GM21390 (cell line): ENCODE measurements around the gene CASTOR2.
"Not testable (repeated sequence)": the region's sequence is repeated elsewhere in the genome, so short reads cannot be mapped to it uniquely, and the experiment has no call there.

Experiments used
- ATAC-seq: cut with Tn5 transposase; IDR thresholded peaks from one replicate; pipeline ENCODE4 v1.9.1; 2021; ENCODE audit not compliant: unreplicated experiment

Gene CASTOR2

DNA sequence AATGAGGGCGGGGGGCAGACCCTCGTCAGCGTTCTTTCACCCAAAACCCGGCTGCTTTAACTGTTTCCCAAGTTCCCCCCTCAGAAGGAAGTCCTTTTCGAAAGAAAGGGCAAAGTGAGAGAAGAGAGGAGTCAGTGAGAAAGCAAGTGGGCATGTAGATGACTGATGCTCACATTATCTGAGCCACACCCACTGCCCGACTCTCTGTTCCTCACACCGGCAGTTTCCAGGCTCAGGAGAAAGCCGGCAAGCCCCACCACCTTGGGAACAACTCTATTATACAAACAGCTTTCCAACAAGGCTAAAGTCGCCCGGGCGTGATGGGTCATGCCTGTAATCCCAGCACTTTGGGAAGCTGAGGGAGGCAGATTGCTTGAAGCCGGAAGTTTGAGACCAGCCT is 86.0 kb downstream of the CASTOR2 start:
- ATAC-seq: no peak

DNA sequence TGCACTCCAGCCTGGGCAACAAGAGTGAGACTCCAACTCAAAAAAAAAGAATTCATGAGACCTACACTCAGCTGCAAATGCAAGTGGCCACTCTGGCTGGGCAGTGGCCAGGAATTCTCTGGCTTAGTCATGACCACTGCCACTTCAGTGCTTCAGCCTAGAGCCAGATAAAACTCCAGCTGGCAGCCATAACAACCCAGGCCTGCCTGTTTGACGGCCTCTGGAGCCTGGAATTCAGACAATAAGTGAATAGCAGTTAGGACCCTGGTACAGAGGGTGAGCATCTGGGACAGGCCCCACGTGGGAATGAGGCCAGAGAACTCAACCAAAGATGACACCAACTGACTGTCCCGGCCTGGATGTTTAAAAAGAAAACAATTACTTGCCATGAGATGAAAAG is 90.2 kb downstream of the CASTOR2 start:
- ATAC-seq: no peak

DNA sequence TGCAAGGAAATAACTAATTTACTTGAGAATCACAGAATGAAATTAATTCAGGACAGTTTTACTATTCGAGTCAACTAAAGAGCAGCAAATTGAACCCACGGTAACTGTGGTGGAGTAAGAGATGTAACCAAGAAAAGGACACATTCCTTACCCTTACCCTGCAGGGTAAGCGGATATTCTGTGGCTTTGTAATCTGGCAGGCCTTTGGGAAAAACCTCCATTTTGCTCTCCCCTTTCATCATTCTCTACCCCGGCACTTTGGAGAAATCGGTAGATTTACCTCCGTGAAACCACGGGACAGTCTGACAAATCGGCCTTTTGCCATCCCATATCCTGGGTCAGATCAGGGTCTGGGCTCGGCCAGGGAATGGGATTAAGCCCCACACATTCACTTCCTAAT is 90.7 kb downstream of the CASTOR2 start:
- no peak for ATAC-seq

DNA sequence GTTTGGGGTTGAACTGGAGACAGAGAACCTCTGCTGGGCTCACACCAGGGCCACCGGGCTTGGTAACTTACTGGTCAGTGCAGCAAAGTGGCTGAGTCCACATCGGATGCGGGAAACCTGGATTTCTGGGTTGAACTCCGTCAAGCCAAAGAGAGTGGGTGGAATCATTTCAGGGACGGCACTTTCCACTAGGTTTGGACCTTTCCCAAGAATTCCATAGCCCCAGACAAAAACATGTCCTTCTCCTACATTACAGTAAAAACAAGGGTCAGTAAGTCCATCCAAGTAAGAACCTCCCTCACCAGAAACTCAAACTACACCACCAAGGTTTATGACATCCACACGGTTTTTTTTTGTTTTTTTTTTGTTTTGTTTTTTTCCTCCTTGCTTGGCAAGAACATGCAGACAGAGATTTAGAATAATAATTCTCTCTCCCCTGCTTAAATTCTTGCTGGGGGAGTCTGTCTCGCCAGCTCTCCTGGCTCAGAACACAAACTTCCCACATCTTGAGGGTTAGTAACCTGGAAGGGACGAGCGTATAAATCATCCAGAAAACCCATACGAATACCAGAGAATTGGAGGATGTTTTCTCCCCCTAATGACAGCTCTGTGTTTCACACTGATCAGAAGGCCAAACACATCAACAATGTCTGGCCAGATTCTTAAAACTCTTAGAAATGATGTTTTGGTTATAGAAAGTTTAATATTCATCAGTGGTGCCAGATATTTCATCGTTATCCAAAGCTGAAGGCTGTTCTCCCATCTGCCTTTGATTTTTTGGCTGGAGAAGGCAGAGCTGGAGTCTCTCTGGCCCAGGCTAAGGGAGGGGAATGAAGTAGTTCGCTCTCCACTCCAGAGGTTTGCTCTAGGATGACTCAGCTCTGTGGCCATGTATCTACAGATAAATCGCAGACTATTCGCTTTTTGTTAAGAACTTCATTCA is 91.6 kb downstream of the CASTOR2 start:
- ATAC-seq: no peak

DNA sequence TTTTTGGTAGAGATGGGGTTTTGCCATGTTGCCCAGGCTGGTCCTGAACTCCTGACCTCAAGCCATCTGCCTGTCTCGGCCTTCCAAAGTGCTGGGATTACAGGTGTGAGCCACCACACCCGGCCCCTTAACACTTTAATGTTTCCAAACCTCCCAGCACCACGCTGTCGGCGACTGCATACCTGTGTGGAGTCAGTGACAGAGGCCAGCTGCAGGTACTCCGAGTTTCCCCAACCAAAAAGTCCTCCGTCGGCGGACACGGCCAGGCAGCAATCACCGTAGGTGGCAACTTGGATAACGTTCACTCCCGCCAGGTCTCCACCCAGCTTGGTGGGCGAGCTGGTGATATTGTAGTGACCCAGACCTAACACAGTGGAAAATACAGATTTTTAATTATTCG is 93.9 kb downstream of the CASTOR2 start:
- ATAC-seq: no peak

DNA sequence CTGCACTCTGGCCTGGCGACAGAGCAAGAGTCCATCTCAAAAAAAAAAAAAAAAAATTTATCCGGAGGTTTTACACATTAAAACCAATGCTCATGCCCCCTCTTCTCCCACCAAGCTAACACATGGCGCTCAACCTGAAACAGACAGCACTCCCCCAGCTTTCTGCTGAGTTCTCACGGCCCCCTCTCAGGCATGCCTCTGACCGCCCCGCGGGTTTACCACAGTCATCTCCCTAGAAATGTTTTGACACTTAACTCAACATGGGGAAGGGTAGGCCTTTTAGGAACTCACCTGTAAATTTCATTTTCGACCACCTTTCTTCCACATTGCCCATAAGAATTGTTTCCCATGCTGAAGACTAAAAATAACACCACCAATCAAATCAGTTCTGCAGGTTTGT is 99.8 kb downstream of the CASTOR2 start:
- ATAC-seq: no peak

DNA sequence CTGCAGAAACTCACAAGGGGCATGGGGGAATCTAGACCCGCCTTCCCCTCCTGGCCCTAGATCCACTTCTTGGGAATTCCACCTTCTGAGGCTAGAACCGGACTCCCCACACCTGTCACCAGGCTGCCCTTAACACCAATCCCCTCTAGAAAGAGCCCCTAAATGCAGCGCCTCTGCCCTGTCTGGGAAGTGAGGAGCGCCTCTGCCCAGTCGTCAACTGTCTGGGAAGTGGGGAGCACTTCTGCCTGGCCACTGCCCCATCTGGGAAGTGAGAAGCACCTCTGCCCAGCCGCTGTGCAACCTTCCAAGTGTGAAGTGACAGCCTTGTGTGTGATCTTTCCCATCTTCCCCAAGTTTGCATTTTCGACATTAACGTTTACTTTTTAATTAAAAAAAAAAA is 100.3 kb downstream of the CASTOR2 start:
- no peak for ATAC-seq

DNA sequence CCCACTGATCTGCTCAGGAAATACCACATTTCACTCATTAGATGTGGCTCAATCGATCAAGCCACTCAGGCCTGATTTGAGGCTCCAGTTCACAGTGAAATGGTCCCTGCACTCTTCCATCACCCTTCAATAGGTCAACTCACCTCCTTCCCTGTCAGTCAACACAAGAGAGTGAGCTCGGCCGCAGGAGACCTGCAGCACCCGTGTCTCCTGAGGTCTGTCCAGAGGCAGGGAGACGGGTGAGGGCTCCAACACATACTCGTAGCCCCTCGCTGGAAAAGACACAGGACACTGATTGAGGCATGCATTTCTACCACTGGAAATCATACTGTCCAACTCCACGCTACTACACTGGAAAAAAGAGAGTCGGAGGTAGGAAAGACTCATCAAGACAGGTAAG is 102.0 kb downstream of the CASTOR2 start:
- no peak for ATAC-seq

DNA sequence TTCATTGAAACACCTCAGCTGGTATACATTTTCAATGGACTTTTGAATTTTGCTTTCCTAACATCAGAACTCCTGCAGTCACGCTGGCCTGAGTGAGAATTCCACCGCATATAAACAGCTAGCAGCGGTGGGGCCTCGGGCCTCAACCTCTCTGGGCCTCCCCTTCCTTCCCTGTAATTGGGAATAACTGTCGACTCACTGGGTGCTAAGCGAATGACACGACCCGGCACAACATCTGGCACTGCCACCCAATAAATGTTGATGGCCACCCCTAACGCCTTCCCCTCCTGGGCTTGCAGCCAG is 108.4 kb downstream of the CASTOR2 start:
- ATAC-seq: no peak

DNA sequence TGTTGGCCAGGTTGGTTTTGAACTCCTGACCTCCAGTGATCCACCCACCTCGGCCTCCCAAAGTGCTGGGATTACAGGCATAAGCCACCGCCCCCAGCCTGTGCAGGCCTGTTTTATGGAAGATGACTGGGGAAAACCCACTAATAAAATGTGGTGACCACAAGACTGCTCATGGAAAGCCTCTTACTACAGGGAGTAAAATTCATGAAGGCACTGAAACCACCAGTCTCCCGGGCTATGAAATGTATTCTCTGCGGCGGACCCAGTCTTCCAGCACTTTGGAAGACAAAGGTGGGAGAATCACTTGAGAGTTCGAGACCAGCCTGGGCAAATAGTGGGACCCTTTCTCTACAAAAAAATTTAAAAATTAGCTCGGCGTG is 109.7 kb downstream of the CASTOR2 start:
- not testable (repeated sequence) for ATAC-seq
